Measurements from ENCODE around the gene SYT1. TPM values are rescaled to one million over a fixed set of nuclear protein-coding genes. Genes with fewer than 3 reads are reported as not detected.

The SYT1 gene
- polyA plus RNA-seq, 10 donors = 1.2 to 2.6 (median 1.7) TPM

DNA sequence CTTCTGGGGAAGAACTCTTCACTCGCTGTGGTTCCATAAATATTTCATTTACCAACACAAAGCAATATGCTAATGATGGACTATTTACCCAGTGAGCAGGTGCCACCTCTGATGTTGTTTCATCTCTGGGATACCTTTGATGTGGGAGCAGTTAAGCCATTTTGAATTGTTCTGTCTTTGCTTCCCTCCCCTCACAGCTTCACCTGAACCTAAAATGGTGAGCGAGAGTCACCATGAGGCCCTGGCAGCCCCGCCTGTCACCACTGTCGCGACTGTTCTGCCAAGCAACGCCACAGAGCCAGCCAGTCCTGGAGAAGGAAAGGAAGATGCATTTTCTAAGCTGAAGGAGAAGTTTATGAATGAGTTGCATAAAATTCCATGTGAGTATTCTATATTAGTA lies 352.7 kb downstream of the SYT1 start:
- no peak for DNase-seq

DNA sequence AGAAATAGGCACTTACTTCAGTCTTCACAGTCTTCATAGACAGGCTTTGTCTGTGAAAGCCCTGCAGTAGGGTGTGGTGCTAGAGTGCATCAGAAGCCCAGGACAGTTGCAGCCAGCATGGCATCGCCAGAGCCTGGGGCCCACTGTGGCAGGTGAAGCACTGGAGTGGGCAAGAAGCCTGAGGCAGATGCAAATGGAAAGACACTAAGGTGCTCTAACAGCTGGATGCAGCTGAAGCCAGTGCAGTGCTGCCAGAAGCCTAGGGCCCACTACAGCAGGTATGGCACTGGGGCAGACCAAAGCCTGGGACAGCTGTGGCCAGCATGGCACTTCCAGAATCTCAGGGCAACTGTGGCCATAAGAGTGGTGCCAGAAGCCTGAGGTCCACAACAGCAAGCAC lies 358.6 kb downstream of the SYT1 start:
- no peak for DNase-seq

DNA sequence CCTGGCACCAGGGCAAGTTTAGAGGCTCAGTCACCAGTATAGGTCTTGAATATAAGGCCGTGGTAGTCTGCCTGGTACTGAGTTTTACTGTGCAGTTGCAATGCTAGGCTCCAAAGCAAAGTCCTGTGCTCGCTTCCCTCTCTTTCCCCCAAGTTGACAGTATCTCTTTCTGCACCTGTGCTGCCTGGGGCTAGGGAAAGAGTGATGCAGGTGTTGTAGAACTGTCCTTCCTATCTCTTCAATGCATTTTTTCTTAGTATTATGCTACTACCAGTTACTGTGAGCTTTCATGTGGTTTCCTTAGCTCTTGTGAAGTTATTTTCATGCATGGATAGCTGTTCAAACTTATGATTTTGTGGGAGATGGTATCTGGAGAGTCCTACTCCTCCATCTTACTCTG lies 359.2 kb downstream of the SYT1 start:
- no peak for DNase-seq

- no peak for DNase-seq
Observed at GRCh38 chr12:79227091-79227490, 362.5 kb downstream of the SYT1 start.

DNA sequence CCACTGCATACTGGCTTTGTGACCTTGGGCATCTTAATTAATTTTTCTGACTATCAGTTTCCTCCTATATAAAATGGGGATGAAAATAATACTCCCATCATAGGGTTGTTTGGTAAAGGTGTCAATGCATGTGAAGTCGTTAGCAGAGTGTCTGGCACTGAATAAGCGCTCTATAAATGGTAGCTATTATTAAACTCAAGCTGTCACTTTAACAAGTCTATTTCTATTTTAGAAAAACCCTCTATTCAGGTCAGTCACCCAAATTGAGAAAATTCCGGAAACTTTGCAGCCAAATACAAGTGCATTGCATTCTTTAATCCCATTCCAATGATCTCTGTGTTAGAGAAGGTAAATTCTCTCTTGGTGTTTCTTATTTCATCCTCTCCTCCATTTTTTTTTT lies 363.1 kb downstream of the SYT1 start:
- no peak for DNase-seq

- no peak for DNase-seq
Observed at GRCh38 chr12:79233341-79233781, 368.8 kb downstream of the SYT1 start.

- DNase-seq = no peak
Observed at GRCh38 chr12:79236920-79237319, 372.3 kb downstream of the SYT1 start.

- no peak for DNase-seq
Observed at GRCh38 chr12:79238246-79238645, 373.7 kb downstream of the SYT1 start.

- no peak for DNase-seq
Observed at GRCh38 chr12:79247494-79247893, 382.9 kb downstream of the SYT1 start.

DNA sequence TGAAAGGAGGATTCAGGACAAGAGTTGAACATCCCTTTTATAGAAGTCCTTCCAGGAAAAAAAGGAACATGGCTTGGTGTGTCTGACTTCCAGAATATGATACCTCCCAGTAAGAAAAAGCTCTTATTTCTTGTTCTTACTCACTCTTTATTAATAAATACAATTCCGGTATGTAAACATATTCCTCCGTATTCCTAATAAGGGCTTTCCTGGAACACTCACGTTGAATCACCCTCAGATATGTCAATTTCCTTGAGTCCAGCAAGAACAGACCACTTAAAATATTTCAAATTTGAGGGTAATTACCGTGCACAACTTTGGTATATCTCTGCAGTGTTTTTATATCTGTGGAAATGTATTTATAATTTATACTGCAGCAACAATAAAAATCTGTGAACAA lies 385.6 kb downstream of the SYT1 start:
- no peak for DNase-seq

GRCh38 chr12:79250960-79251755 lies 386.6 kb downstream of the SYT1 start:
- no peak for DNase-seq

DNA sequence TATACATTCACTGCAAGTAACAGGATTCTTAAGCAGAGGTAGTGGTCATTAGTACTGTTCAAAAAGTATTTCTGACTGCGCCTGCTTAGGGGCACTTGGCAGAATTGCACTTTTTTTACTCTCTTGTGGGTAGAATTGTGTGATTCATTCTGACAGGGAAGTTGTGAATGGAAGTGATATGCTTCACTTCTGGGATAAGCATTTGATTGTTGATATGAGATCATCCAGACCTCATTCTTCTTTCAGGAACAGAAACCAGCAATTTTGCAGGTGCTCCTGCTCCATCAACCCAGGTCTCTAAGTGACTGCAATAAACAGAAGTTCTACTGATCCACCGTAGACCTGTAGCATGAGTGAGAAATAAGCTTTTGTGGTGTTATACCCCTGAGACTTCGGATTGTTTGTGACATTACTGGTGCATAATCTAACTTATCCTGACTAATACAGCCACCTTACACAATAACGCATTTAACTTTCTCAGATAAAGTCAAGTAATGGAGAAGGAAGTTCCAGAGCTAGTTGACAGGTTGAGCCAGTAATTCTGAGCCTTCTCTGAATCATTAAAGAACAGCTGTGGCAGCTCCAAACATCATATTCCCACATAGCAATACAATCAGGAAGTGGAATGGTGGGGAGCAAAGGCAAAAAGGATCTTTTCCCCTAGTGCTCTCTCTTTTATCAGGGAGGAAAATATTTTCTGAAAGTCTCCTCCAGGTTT lies 387.9 kb downstream of the SYT1 start:
- no peak for DNase-seq

- peak in 1 of 3 donors; percentile 4 for DNase-seq
Observed at GRCh38 chr12:79255288-79255687, 390.7 kb downstream of the SYT1 start.

DNA sequence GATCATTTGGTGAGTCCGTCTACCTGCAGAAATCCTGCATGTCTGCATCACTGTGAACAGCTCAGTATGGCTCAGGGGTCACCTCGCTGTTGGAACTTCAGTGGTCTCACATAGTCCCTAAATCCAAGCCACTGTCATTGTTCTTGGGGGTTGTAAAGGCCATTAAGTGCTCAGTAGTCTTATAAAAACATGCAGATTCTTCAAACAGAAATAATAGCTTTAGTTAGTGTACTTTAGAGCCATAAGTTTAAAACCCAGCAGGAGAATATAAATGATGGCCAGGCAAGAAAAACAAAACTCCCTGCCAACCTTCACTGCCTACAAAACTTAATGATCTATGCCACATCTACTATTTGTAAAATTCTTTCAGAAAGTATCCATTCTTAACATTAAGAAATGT lies 396.3 kb downstream of the SYT1 start:
- no peak for DNase-seq

- DNase-seq = no peak
Observed at GRCh38 chr12:79262938-79263337, 398.4 kb downstream of the SYT1 start.

DNA sequence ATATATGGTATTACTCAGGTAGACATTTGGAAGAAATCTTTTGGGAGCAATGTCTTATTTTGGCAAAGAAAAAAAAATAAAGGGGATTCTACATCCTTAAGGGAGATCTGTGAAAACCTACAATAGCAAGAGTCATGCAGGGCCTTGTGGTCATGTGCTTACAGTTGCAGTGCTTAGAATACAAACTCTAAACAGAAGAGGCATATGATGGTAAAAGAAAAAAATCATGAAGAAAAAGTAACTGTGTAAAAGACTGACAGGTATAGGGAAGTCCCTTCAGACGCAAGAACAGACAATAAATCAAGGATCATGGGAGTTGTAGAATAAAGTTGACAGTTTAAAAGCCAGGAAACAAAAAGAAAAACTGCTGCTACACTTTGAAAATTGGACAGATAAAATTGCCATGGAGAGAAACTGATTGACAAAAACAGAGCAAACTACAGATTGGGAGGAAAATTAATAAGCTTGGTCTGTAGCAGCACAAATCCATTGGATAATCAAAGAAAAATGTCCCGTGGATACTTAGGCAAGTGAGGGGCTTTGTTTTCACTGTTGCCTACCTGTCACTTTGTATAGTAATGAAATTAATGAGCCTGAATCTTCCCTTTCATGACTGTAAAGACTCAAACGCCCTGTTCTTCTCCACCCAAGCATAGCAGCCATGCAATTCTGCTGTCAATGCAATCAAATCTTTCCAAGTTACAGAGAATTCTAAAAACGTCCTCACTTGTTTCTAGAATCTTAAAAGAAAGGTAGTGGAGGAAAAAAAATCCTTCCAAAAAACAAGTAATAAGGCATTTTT lies 402.0 kb downstream of the SYT1 start:
- DNase-seq = no peak

GRCh38 chr12:79267580-79267979 lies 403.0 kb downstream of the SYT1 start:
- no peak for DNase-seq

DNA sequence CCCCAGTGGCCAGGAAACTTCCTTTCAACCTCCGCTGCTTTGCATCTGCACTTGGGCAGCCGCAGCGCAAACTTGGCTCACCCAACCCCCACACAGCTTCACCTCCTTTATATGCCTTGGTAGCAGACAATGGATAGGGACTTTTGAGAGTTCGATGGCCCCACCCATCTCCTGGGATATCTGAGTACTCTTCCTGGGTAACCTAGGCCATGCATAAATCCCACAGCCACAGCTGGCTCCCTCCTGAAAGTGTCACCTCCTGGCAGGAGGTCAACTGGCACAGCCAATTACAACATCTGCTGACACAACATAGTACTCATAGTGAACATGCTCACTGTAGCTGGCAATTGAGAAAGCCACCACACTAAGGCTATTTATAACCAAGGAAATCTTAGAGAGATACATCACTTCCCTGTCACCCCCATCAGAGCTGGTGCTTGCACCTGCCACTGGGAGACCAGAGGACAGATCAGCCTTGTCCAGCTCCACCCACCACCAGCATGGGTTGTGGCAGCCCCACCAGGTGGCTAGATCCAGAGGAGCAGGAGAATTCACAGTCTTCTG lies 410.0 kb downstream of the SYT1 start:
- DNase-seq = peak; percentile 10 to 15 (median 15)

DNA sequence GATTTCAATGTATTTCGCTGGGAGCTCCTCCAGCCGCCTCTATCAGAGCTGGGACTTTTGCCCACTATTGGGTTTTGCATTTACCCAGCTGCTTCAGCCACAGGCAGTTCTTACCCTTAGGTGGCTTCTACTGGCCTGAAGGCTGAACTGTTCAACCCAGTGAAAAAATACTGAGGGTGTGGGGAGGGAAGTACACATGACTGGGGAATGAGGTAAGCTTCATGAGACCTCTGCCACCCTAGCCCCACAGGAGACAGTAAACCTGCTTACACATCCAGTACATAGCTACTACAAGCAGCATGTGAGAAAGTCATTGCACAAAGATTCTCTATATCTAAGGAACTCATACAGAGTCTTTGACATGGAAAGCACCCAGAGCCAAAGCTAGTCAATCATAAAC lies 411.1 kb downstream of the SYT1 start:
- no peak for DNase-seq

- no peak for DNase-seq
Observed at GRCh38 chr12:79283364-79283763, 418.8 kb downstream of the SYT1 start.

GRCh38 chr12:79288911-79289310 lies 424.3 kb downstream of the SYT1 start:
- DNase-seq = no peak

- no peak for DNase-seq
Observed at GRCh38 chr12:79291711-79292110, 427.1 kb downstream of the SYT1 start.
